ENCODE results near the gene SPHKAP. TPM values are rescaled to one million over a fixed set of nuclear protein-coding genes. Genes with fewer than 3 reads are reported as not detected.
"Not testable (repeated sequence)": the region's sequence is repeated elsewhere in the genome, so short reads cannot be mapped to it uniquely, and the experiment has no call there.

The SPHKAP gene
- total RNA-seq, 1 experiment from 2014 or later = not detected

DNA sequence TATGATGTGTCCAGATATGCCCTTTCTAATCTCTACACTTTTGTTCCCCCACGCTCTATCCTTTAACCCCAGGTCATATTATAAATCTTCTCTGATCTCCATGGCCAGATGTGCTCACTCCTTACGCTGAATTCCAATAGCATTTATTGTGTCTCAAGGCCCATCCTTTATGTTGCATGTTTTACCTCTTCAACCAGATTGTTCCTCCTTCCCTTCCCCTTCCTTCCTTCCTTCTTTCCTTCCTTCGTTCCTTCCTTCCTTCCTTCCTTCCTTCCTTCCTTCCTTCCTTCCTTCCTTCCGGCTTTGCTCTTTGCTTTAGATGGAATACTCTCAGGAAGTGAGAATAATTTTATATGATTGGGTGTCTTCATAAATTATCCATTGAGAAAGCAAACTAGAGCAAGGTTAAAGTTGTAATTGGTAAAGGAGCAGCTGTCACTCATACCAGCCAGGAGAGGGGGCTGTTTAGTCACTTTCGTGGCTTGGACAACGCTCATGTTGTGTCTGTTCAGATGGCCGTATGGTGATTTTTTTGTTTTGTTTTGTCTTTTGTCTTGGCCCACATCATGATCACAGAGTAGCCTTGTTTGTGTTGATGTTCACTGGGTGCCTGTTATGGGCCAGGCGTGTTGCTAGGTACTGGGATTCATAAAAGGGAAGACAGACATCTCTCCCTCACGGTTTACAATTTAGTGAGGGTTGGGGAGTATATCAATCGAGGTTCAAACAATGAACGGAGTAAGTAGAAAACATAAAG lies 242.0 kb downstream of the SPHKAP start:
- no peak for DNase-seq (ENCODE audit: low read depth)
- in situ Hi-C loops (cut with HindIII; ENCODE audit: low pct_unique_long_range_greater_than_20kb, low sequenced_read_pairs) = no loop called here

DNA sequence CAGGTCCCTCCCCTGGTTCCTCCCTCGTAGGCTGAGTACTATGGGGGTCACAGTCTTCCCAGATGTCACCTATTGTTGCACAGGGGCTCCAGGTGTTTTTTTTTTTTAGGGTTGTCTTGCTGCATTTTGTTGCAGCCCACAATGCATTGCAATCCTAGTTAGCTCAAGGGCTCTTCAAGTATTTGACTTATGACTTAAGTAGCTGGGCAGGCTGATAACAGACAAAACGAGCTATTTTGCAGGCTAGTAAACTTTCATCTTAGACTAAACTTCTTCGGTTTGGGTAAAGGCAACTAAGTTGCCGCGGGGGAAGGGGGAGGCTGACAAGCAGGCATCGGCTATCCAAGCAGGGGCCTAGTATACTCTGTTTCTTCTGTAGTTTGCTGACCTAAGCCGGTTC lies 245.2 kb downstream of the SPHKAP start:
- DNase-seq (ENCODE audit: low read depth); in situ Hi-C loops (cut with HindIII; ENCODE audit: low pct_unique_long_range_greater_than_20kb, low sequenced_read_pairs): not testable (repeated sequence)

DNA sequence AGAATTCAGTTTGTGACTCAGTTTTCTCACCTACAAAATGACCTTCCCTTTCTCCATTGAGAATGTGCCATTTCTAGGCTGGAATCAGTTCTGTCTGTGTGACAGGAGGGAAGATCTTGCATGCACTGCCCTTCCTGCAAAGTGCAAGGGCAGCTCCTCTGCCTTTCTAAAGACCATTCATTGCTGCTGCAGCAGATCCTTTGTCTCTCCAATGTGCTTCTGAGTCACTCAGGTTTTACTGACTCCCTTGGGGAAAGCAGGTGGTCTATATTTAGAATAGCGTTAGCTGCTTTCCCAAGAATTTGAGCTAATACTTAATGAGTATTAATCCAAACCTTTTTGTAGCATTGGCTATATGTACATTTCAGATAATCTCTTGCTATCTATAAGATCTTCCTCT lies 247.6 kb downstream of the SPHKAP start:
- no peak for DNase-seq (ENCODE audit: low read depth)

DNA sequence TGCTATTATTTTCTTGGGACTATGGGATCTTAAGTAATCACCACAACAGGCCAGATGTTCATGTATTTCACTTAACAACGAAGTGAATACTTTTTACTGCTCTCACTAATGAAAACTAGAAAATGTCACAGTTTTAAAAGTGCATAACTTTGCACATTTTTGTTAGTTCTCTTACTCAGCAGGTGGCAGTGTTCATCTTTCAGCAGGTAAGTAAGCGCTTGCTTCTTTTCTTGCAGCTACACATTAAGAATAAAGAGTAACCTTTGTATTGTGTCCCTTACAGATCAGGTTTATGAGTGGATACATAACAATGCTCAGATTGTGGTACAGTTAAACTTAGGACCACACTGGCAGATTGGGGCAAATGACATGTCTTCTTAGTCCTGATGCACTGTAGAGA lies 249.1 kb downstream of the SPHKAP start:
- in situ Hi-C loops (cut with HindIII; ENCODE audit: low pct_unique_long_range_greater_than_20kb, low sequenced_read_pairs) = no loop called here
- DNase-seq (ENCODE audit: low read depth) = no peak

More for the DNA sequence above, 247.6 kb downstream of the SPHKAP start:
- in situ Hi-C loops (cut with HindIII; ENCODE audit: low pct_unique_long_range_greater_than_20kb, low sequenced_read_pairs) = no loop called here

DNA sequence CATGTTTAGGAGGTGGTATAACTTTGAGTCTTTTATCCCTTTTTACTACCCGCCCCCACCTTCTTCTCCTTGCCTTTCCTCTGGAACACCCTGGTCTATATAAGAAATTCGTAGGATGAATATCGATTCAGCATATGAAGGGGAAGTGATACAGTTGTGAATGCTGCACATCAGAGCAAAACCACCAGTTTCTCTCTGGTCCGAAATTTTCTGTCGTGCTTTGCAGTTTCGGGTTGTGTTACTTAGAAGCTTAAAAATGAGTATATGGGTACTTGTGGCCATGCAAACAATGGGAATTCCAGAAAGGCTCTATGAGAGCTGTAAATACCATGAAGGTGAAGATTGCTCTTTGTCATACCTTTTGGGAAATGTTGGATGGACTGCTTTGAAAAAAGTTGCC lies 249.5 kb downstream of the SPHKAP start:
- in situ Hi-C loops (cut with HindIII; ENCODE audit: low pct_unique_long_range_greater_than_20kb, low sequenced_read_pairs) = no loop called here
- no peak for DNase-seq (ENCODE audit: low read depth)

Data from Caki2 (cell line).